OCI-LY1 (cell line): Measurements from ENCODE around the gene TPP1.

ENCODE experiments used
- EZH2 ChIP-seq: fragments of 200-600 bp; sonication (generic), shearing (Covaris generic); IDR thresholded peaks from 2 replicates; pipeline ENCODE4 v1.8.0; 2017; ENCODE audit warnings: borderline replicate concordance, mixed run types, mild to moderate bottlenecking, antibody characterized with exemption, low read length, moderate library complexity, mixed read lengths
- TF ChIP-seq, protein P1 (sequence below): fragments of 200-600 bp; sonication (generic), shearing (Covaris generic); IDR thresholded peaks from 2 replicates; pipeline ENCODE4 v1.5.1; 2017; ENCODE audit warnings: mild to moderate bottlenecking, antibody characterized with exemption, low read length, moderate library complexity, mixed read lengths

- TF ChIP-seq EZH2, result no peak
- TF ChIP-seq, protein P1, sequence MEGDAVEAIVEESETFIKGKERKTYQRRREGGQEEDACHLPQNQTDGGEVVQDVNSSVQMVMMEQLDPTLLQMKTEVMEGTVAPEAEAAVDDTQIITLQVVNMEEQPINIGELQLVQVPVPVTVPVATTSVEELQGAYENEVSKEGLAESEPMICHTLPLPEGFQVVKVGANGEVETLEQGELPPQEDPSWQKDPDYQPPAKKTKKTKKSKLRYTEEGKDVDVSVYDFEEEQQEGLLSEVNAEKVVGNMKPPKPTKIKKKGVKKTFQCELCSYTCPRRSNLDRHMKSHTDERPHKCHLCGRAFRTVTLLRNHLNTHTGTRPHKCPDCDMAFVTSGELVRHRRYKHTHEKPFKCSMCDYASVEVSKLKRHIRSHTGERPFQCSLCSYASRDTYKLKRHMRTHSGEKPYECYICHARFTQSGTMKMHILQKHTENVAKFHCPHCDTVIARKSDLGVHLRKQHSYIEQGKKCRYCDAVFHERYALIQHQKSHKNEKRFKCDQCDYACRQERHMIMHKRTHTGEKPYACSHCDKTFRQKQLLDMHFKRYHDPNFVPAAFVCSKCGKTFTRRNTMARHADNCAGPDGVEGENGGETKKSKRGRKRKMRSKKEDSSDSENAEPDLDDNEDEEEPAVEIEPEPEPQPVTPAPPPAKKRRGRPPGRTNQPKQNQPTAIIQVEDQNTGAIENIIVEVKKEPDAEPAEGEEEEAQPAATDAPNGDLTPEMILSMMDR, result no peak
Observed at GRCh38 chr11:6630632-6631291, 11.5 kb upstream of the TPP1 start.
